ENCODE measurements around the gene FOXP2.
"Not testable (repeated sequence)": the region's sequence is repeated elsewhere in the genome, so short reads cannot be mapped to it uniquely, and the experiment has no call there.

The FOXP2 gene

DNA sequence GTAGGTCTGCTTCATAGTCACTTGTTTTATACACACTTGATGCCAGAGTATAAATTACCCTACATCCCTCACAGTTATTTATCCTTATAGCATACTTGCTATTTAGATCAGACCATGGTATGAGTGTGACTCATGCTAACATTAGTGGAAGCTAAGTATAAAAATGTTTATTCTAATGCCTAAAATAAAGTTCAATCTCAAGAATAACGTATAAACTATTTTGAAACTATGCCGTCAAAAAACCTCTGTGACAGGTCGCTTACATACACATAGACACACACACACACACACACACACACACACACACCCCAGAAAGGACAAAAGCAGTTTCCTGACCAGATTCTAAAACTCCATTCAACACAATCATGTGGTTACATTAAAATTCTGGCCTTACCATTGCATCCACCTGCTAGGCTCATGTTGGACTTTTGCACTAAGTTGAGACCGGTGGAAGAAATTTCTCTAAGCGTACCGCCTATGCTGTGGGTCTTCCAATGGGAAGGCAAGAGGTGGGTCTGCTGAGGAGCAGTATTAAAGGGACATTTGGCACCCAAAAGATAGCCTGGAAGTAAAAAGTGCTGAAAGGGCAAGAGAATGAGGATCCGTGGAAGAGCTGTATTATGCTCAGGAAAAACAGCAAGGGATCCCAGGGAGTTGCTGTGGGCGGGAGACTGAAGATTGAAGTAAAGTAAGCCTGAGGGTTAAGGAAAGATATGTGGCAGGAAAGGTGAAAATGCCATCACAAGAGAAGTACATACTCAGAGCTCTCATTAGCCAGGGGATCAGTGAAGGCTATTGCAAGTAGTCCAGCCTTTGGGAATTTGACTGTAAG, 5.0 kb downstream of the FOXP2 start:
- FAIRE-seq (no peak), DNase-seq (ENCODE audit: low spot score) (no peak)

DNA sequence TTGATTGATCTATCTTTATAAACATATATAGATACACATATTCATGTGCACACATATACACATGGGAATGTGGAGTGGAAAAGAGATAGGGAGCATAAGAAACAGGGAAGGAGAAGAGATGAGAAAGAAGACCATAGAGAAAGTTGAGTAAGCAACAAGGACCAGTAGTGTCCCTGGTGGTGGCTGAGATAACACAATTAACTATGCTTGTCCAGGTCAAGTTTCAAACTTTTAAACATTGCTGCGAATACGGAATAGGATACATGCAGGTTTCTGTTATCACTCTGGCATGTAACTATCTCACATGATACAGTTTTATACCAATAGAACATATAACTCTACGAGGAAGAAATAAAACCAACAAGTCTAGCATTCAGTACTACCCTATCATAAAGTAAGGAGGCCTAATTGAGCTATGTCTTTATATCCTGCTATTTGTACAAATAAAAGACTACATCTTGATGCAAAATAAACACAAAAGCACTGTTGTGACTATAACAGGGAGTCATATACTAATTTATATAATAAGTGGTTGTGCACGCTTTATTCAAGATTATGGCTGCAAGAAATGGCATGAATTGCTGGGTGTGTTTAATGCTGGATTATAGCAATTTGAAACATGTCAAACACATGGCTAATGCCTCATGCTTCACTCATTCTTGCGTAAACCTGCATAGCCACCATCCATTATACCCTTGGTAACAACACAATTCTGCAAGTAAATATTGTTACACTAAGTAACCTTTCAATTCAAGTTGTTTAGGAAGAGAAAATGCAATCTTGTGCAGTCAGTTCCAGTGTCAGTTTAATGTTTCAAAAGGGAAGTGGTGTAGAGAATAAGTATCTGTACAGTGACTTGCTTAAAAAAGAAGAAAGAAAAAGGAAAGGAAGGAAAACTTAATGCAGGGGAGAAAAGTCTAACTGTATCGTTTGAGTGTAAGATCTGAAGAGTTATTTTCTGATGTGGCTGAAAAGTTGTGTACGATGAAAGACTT, 8.2 kb downstream of the FOXP2 start:
- FAIRE-seq: no peak
- DNase-seq (ENCODE audit: low spot score): no peak

DNA sequence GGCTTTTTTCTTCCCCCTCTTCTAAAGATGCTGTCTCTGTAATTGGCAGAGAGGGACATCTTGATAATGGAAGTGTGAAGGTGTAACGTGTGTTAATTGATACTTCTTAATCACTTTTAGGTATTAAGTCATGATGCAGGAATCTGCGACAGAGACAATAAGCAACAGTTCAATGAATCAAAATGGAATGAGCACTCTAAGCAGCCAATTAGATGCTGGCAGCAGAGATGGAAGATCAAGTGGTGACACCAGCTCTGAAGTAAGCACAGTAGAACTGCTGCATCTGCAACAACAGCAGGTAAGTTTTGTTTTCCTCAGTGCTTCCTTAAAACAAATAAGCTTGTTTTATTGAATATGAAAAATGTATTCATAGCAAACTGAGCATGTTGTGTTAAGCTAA, 11.8 kb downstream of the FOXP2 start:
- FAIRE-seq (no peak), DNase-seq (ENCODE audit: low spot score) (no peak)

DNA sequence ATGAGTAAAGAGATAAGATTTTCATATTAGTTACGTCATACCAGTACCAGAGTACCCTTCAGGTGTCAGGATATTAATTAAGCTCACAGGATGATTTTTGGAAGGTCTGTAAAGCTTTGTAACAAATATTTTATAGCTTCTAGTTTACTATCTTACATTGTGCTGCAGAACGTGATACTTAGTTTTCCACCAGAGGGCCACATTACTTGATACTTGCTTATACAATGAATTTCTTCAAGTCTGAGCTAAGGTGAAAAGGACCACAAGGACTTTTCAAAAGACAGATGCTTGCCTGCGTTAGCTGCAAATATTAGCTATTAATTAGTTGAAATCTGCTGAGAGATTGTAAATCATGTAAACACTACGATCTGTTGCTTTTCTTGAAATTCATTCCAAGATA, 12.2 kb downstream of the FOXP2 start:
- FAIRE-seq (peak; percentile 33), DNase-seq (ENCODE audit: low spot score) (no peak)

DNA sequence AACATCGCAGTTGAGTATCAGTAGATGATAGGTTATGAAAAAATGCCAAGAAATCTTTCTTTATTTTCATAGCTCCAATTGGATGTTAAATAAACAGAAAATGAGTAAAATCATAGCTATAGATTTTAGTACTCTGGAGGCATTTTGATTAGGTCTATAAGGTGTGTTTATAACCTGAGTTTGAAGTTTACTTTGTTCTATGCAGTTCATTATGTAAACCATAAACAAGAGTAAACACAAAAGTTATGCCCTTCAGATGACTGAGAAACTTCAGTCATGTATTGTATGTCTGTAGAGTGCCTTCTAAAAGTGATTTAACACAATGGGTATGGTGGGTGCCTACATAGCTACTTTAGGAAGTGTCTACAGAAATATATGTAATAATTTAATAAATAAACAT, 13.6 kb downstream of the FOXP2 start:
- no peak for DNase-seq (ENCODE audit: low spot score)
- no peak for FAIRE-seq

DNA sequence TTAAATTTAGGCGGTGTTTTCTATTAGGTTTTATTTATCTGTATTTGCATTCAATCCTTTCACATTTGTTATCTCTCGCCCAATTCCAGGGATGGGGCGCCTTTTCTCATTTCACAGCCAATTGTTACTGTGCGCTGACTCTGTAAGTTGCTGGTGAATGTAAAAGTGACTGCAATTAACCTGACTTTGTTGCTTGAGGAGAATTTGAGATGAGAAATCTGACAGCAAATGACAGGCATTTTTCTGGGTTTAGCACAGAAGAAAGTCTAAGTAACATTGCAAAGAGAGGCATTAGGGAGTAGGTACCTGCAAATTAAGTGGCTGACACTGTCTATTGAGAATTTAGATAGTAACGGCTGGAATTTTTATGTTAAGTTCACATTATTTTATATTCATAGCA, 16.6 kb downstream of the FOXP2 start:
- DNase-seq (ENCODE audit: low spot score) (no peak), FAIRE-seq (no peak)

DNA sequence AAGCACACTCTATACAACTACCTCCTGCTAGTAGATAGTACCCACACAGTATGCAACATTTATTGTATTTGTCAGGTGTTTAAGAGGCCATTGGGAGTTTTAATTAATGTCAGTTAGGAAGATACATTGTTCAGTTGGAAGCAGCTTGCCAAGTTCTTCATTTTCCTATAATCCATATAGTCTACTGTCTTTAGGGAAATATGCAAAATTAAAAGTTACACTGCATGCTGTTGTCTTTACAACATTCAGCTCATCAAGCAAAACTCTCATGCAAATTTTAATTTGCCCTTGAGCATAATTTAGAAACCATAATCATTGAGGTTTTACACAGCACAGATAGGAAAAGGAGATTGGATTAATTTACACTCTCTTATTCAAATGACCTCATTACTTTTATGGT, 17.4 kb downstream of the FOXP2 start:
- FAIRE-seq: no peak
- no peak for DNase-seq (ENCODE audit: low spot score)

DNA sequence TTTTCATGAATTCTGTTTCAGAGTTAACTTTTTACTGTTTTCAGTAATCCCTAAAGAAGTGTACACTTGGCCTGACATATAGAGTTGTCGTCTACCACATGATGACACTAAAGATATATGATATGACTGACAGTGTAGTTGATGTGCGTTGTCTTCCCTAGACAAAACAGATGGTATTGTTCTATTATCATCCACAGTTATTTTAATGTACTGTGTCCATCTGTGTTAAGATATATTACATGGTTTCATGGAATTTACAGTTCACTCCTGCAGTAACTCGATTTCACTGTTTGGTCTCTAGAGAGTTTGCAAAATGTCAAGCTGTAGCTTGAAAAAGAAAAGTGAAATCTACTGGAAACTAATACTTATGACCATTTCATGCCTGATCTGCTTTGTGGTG, 18.1 kb downstream of the FOXP2 start:
- no peak for FAIRE-seq
- DNase-seq (ENCODE audit: low spot score): no peak

DNA sequence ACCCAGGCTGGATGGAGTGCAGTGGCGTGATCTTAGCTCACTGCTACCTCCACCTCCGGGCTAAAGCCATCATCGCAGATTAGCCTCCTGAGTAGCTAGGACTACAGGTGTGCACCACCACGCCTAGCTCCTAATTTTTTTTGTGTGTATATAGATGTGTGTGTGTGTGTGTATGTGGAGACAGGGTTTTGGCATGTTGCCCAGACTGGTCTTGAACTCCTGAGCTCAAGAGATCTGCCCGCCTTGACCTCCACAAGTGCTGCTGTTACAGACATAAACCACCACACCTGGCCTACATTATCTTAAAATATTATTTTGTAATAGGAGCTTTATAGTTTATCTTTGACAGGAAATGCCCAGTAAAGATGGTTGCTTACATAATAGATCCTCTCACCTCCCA, 25.0 kb downstream of the FOXP2 start:
- FAIRE-seq: no peak
- DNase-seq (ENCODE audit: low spot score): no peak

DNA sequence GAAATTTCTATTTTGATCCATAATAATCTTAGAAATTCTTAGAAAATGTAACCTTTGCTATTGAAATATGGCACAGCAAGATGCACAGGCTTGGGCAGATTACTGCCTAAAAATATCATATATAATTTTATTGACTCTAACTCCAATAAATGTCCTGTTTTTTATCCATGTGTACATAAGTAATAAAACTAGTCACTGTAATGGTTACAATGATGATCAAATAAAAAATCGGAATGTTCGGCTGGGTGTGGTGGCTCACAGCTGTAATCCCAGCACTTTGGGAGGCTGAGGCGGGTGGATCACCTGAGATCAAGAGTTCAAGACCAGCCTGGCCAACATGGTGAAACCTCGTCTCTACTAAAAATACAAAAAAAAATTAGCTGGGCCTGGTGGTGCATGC, 26.3 kb downstream of the FOXP2 start:
- FAIRE-seq; DNase-seq (ENCODE audit: low spot score): not testable (repeated sequence)

DNA sequence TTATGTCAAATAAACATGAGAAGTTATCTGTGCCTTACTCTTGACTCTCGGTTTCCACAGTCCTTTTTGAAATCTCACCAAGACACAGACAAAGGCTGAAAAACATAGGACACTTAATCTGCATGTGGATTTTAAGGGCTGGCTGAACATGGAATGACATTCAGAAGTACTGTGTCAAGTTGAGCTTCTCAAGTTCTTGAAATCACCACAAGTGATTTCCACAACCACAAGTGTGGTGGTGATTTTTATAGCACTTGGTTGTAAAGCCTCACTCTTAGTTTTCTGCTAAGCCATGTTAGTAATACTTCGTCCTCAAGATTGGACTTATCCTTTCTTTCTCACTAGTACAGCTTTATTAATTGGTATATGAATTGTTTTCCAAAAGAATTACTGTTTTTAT, 29.6 kb downstream of the FOXP2 start:
- FAIRE-seq (no peak), DNase-seq (ENCODE audit: low spot score) (no peak)

DNA sequence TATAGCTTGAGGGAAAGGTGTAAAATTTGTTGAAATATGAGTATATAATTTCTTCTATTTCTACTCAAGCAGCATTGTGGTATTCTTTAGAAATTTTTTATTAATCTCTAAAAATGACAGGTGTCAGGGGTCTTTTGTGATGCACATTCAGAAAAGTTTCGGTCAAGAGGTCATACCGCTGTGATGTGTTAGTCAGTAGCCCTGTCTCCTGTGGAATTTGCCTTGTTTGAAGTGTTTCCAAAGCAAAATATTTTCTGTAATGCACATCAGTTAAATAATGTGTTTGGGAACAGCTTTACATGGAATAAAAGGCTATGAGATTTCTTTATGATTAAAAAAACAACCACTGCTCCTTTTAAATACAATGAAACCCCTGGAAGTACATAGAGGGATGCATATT, 35.8 kb downstream of the FOXP2 start:
- no peak for DNase-seq (ENCODE audit: low spot score)
- no peak for FAIRE-seq

DNA sequence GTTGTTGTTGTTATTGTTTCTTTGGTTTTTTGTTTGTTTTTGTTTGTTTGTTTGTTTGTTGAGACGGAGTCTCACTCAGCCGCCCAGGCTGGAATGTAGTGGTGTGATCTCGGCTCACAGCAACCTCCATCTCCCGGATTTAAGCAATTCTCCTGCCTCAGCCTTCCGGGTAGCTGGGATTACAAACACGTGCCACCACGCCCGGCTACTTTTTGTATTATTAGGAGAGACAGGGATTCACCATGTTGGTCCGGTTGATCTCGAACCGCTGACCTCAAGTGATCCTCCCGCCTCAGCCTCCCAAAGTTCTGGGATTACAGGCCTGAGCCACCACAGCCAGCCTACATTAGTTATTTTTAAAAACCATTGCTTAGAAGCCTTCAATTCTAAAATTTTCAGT, 45.0 kb downstream of the FOXP2 start:
- DNase-seq (ENCODE audit: low spot score) (no peak), FAIRE-seq (no peak)

DNA sequence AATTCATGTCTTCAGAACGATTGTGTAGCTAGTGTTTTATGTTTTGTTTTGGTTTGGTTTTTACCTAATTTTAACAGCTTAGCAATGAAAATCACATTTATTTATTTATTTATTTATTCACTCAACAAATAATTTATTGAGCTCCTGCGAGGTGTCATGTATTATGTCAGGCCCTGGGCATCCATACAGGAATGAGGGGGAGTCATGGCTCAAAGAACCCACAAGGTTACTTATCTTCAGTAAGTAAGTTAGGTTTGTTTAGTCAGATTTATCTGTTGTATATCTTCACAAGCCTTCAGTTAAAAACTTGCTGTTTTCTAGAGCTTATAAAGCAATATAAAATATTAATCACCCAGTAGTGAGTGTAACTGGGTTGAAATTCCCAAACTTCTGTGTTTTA, 45.4 kb downstream of the FOXP2 start:
- DNase-seq (ENCODE audit: low spot score): no peak
- no peak for FAIRE-seq

DNA sequence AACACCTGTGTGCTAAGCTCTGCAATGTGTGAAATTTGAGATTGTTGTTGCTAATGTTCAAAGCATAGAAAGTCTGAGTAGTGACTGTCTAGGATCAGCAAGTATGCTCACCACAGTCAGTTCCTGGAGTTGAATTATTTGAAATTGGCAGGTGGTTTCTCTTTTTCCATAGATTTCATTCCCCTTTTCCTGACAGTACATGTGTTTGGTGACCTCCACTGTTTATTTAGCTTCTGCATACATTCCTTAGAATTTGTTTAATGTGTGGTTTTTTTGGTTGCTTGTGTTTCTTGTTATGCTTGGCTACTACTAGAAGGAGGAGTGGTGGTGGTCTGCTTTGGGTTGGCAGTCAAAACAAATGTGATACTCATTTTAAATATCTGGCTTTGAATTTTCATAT, 52.3 kb downstream of the FOXP2 start:
- DNase-seq (ENCODE audit: low spot score): no peak
- FAIRE-seq: no peak

DNA sequence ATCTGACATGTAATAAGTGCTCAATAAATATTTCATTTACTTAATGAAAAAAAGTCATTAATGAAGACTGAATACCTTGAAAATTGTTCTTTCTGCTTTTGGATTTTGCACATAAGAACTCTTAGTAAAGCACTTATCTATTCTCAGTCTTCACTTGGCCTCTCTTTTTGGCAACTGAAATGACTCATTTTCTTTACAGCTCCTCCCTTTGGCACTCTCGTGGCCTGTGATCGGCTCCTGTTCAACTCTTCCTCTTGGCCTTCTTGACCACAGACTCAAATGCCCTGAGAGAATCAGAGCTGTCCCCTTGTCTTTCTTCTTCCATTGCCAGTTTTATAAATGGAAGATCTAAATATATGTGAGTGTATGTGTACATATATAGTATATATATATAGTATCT, 54.2 kb downstream of the FOXP2 start:
- FAIRE-seq (peak; percentile 58), DNase-seq (ENCODE audit: low spot score) (no peak)

DNA sequence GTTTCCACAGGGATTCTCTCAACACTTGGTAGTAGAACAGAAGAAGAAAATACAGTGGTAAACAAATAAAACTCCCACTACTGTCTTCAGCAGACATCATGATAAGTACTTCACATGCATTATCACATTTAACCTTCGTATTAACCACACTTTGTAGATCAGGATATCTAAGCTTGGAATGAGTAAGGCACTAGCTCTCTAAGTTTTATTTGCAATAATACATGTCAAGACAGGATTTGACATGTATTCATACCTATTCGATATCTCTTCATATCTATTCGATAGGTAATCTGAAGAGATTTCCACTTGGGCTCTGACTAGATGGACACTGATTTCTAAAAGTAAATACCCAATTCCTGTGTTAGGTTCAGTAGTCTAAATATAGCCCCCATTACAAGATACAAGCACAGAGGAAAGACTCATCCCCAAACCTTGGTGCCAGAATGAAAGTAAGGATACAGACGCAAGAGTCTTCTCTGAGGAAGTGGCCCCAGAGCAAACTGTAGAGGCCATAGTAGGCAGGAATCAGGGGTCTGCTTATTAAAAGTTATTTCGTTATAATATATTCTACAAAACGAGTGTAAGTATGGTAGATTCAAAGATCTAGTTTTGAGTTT, 58.4 kb downstream of the FOXP2 start:
- DNase-seq (ENCODE audit: low spot score) (no peak), FAIRE-seq (no peak)

DNA sequence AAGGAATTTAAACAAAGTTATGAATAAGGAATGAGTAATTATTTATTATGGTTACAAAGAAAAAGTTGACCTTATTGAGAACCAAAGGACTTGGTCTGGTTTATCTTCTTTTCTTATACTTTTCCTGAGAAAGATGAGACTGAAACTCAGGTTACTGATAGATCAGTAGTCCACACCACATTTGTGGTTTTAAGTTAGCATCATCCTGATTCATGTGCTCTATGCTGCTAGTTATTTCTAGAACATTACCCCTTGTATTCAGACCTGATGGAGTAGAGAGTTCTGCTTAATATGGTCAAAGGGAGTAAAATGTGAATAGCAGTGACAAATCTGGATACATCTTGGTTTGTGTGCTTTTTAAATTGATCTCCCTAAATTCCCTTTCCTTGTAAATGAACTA, 63.8 kb downstream of the FOXP2 start:
- DNase-seq (ENCODE audit: low spot score): no peak
- FAIRE-seq: no peak

DNA sequence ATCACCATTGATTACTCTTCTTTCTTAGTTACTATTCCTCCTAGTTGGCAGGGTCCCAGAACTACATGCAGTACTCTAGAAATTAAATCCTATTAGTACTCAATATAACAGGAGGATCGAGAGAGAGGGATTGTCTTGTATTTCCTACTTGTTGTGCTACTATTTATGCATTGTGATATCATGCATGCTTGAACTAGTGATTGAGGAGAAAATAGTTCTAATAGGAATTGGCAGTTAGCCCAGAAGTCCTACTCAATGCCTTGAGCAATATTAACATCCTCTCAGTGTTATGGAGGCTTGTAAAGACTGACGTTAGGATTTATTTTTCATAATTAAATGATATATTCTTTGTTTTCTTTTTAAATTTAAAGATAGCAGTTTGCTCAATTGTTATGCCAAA, 67.4 kb downstream of the FOXP2 start:
- DNase-seq (ENCODE audit: low spot score) (no peak), FAIRE-seq (no peak)

DNA sequence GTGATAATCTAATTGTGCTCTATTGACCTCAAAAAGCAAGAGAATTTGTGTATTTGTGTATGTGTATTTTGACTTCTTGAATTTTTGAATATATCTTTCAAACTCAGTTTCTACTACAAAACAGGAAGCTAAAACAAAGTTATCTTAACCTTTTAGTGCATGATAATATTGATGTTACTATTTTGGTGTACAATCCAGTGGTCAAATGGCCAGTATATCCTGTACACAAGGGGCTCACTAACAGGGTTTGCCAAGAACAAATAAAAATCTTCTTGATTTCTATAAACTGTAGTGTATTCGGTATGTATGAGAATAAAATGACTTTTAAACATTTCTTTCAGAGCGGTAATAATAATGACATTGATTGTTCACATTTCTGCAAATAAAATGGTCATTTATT, 69.6 kb downstream of the FOXP2 start:
- FAIRE-seq (no peak), DNase-seq (ENCODE audit: low spot score) (no peak)

DNA sequence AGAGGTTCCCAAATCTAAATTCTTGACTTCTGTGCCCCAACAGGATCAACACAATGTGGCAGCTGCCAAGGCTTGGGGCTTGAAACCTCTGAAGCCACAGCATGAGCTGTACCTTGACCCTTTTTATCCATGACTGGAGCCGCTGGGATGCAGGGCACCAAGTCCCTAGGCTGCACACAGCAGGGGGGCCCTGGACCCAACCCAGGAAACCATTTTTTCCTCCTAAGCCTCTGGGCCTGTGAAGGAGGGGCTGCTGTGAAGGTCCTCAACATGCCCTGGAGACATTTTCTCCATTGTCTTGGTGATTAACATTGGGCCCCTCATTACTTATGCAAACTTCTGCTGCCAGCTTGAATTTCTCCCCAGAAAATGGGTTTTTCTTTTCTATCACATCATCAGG, 72.6 kb downstream of the FOXP2 start:
- FAIRE-seq (no peak), DNase-seq (ENCODE audit: low spot score) (no peak)

DNA sequence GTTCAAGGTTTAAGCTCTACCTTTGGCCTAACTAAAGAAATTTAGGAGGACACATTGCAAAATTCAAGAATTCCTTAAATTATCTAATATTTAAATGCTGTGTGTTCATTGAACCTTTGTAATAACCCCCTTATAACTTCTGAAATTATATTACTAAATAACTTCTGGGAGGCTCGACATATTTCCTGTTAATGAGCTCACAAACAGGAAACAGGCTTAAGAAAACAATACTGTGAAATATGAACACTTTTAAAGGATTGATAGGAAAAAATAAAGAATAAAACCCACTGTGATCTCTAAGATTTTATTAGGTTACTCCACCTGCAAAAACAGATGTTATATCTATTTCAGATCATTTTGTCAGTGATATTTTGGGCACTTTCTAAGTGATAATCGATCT, 74.1 kb downstream of the FOXP2 start:
- FAIRE-seq: no peak
- no peak for DNase-seq (ENCODE audit: low spot score)
